ENCODE results near the gene HNF1B. TPM values are rescaled to one million over a fixed set of nuclear protein-coding genes. Genes with fewer than 3 reads are reported as not detected.
A peak's percentile ranks its signal among the peaks of the same experiment; 100 is the strongest.
"Not testable (repeated sequence)": the region's sequence is repeated elsewhere in the genome, so short reads cannot be mapped to it uniquely, and the experiment has no call there.

HNF1B gene
- total and polyA plus RNA-seq, 4 experiments from 2014 or later: not detected

- CTCF ChIA-PET (ENCODE audit: partially characterized antibody): interaction anchor here (1.0 kb wide), 1 partner anchor 17 kb away, joined by 3 read pairs; no protein-coding TSS in a partner anchor
- no peaks in the 10 kb centered on the region for H3K27me3 ChIP-seq (ENCODE audit: insufficient read depth, low read length)
- no peak for DNase-seq
- Mint-ChIP-seq H3K4me3 (no peak overlapping the region), H3K9me3 (no peaks in the 10 kb centered on the region), H3K27me3 (peaks cover 26 to 27% of the 10 kb centered on the region in 2 donors), H3K36me3 (no peaks in the 10 kb centered on the region), H3K27ac (no peak overlapping the region), H3K4me1 (peaks cover 0 to 4% (median 0%) of the 10 kb centered on the region in 4 donors)
- POLR2A ChIA-PET (ENCODE audit: partially characterized antibody): no interaction called here
- H3K27ac ChIP-seq (ENCODE audit: low read depth, low read length): no peak overlapping the region
- H3K4me3 ChIP-seq (ENCODE audit: low read length in 2 of 2): no peak overlapping the region
- no peaks in the 10 kb centered on the region for H3K36me3 ChIP-seq (ENCODE audit: insufficient read depth, low read length)
- no peaks in the 10 kb centered on the region for H3K9me3 ChIP-seq (ENCODE audit: control insufficient read depth in 1 of 2, low read length in 2 of 2)
- intact Hi-C loops (cut with micrococcal nuclease): no loop called here
- H3K4me1 ChIP-seq (ENCODE audit: insufficient read depth, low read length): no peaks in the 10 kb centered on the region
Observed at GRCh38 chr17:37787055-37787757, 42.3 kb upstream of the HNF1B start.

GRCh38 chr17:37786481-37786880 is 41.6 kb upstream of the HNF1B start:
- DNase-seq: no peak
- Mint-ChIP-seq H3K27me3 (peaks cover 22 to 26% of the 10 kb centered on the region in 2 donors), H3K9me3 (no peaks in the 10 kb centered on the region), H3K4me3 (no peak overlapping the region), H3K27ac (peak overlapping the region in 1 of 7 donors; percentile 69), H3K36me3 (no peaks in the 10 kb centered on the region), H3K4me1 (peaks cover 0 to 4% (median 0%) of the 10 kb centered on the region in 4 donors)
- no peaks in the 10 kb centered on the region for H3K9me3 ChIP-seq (ENCODE audit: control insufficient read depth in 1 of 2, low read length in 2 of 2)
- intact Hi-C loops (cut with micrococcal nuclease): no loop called here
- H3K36me3 ChIP-seq (ENCODE audit: insufficient read depth, low read length): no peaks in the 10 kb centered on the region
- no peaks in the 10 kb centered on the region for H3K27me3 ChIP-seq (ENCODE audit: insufficient read depth, low read length)
- H3K27ac ChIP-seq (ENCODE audit: low read depth, low read length): no peak overlapping the region
- no peaks in the 10 kb centered on the region for H3K4me1 ChIP-seq (ENCODE audit: insufficient read depth, low read length)
- POLR2A ChIA-PET (ENCODE audit: partially characterized antibody): no interaction called here
- no peak overlapping the region for H3K4me3 ChIP-seq (ENCODE audit: low read length in 2 of 2)
- CTCF ChIA-PET (ENCODE audit: partially characterized antibody): no interaction called here

- H3K27ac ChIP-seq (ENCODE audit: low read depth, low read length); H3K4me3 Mint-ChIP-seq; H3K36me3 ChIP-seq (ENCODE audit: insufficient read depth, low read length); H3K4me3 ChIP-seq (ENCODE audit: low read length in 2 of 2); CTCF ChIA-PET (ENCODE audit: partially characterized antibody); H3K4me1 Mint-ChIP-seq; POLR2A ChIA-PET (ENCODE audit: partially characterized antibody); H3K27me3 ChIP-seq (ENCODE audit: insufficient read depth, low read length); DNase-seq; H3K4me1 ChIP-seq (ENCODE audit: insufficient read depth, low read length); H3K9me3 Mint-ChIP-seq; H3K9me3 ChIP-seq (ENCODE audit: control insufficient read depth in 1 of 2, low read length in 2 of 2); intact Hi-C loops (cut with micrococcal nuclease); H3K27ac Mint-ChIP-seq; H3K36me3 Mint-ChIP-seq: not testable (repeated sequence)
- peaks cover 7 to 13% of the 10 kb centered on the region in 2 donors for H3K27me3 Mint-ChIP-seq
Observed at GRCh38 chr17:37782460-37782859, 37.6 kb upstream of the HNF1B start.

DNA sequence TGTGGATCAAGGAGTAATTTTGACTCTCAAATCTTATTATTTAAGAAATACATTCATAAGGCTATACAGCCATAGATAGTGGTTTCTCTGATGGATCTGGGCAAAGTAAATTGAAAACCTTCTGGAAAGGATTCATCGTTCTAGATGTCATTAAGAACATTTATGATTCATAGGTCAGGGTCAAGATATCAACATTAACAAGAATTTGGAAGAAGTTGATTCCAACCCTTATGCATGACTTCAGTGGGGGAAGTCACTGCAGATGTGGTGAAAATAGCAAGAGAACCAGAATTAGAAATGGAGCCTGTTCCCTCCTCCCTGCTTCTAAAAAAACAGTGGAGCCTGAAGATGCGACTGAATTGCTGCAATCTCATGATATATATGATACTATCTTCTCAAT is 36.6 kb upstream of the HNF1B start:
- H3K4me1 ChIP-seq (ENCODE audit: insufficient read depth, low read length): no peaks in the 10 kb centered on the region
- Mint-ChIP-seq H3K27me3 (peaks cover 6 to 8% of the 10 kb centered on the region in 2 donors), H3K4me1 (no peaks in the 10 kb centered on the region), H3K36me3 (no peaks in the 10 kb centered on the region), H3K27ac (no peak overlapping the region), H3K9me3 (no peaks in the 10 kb centered on the region), H3K4me3 (no peak overlapping the region)
- H3K9me3 ChIP-seq (ENCODE audit: control insufficient read depth in 1 of 2, low read length in 2 of 2): no peaks in the 10 kb centered on the region
- no peaks in the 10 kb centered on the region for H3K36me3 ChIP-seq (ENCODE audit: insufficient read depth, low read length)
- no peak overlapping the region for H3K4me3 ChIP-seq (ENCODE audit: low read length in 2 of 2)
- ChIA-PET CTCF (ENCODE audit: partially characterized antibody) (no interaction called here), POLR2A (ENCODE audit: partially characterized antibody) (no interaction called here)
- no peaks in the 10 kb centered on the region for H3K27me3 ChIP-seq (ENCODE audit: insufficient read depth, low read length)
- no peak overlapping the region for H3K27ac ChIP-seq (ENCODE audit: low read depth, low read length)
- intact Hi-C loops (cut with micrococcal nuclease): no loop called here
- DNase-seq: no peak

GRCh38 chr17:37779554-37779953 is 34.7 kb upstream of the HNF1B start:
- DNase-seq: no peak
- Histone ChIP-seq H3K36me3 (ENCODE audit: insufficient read depth, low read length) (no peaks in the 10 kb centered on the region), H3K27ac (ENCODE audit: low read depth, low read length) (no peak overlapping the region), H3K4me3 (ENCODE audit: low read length in 2 of 2) (no peak overlapping the region), H3K4me1 (ENCODE audit: insufficient read depth, low read length) (peaks cover 3% of the 10 kb centered on the region), H3K27me3 (ENCODE audit: insufficient read depth, low read length) (no peaks in the 10 kb centered on the region), H3K9me3 (ENCODE audit: control insufficient read depth in 1 of 2, low read length in 2 of 2) (no peaks in the 10 kb centered on the region)
- Mint-ChIP-seq H3K27me3 (peaks cover 4 to 7% of the 10 kb centered on the region in 2 donors), H3K4me1 (peaks cover 1 to 3% (median 2%) of the 10 kb centered on the region in 4 donors), H3K4me3 (no peak overlapping the region), H3K36me3 (no peaks in the 10 kb centered on the region), H3K9me3 (no peaks in the 10 kb centered on the region), H3K27ac (no peak overlapping the region)
- intact Hi-C loops (cut with micrococcal nuclease): no loop called here
- CTCF ChIA-PET (ENCODE audit: partially characterized antibody): interaction anchor here (1.1 kb wide), 1 partner anchor 12 kb away, joined by 3 read pairs; no protein-coding TSS in a partner anchor
- POLR2A ChIA-PET (ENCODE audit: partially characterized antibody): no interaction called here

DNA sequence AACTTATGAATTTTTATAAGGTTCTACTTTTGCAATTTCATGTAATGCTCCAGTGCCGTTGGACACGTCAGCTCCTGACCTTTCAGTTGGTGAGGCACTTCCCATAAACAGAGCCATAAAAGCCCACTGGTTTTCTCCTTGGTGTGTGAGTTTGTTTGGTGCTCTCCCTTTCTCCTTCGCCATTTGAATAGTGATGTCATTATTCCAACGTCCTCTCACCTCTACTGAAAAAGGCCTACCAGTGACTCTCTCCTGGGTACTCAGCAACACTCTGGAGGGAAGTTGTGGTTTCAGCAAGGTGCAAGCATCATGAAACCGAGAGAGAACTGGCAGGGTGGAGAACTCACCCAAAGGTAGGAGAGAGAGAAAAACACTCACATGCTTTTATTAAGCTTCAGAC is 29.6 kb upstream of the HNF1B start:
- Mint-ChIP-seq H3K9me3 (no peaks in the 10 kb centered on the region), H3K27me3 (no peaks in the 10 kb centered on the region), H3K27ac (peak overlapping the region in 2 of 7 donors; percentile 9 to 57), H3K4me3 (no peak overlapping the region), H3K4me1 (peaks cover 3 to 10% (median 7%) of the 10 kb centered on the region in 4 donors), H3K36me3 (no peaks in the 10 kb centered on the region)
- DNase-seq: peak in 2 of 5 donors; percentile 10
- intact Hi-C loops (cut with micrococcal nuclease): no loop called here
- POLR2A ChIA-PET (ENCODE audit: partially characterized antibody): no interaction called here
- Histone ChIP-seq H3K27me3 (ENCODE audit: insufficient read depth, low read length) (no peaks in the 10 kb centered on the region), H3K4me1 (ENCODE audit: insufficient read depth, low read length) (peaks cover 8% of the 10 kb centered on the region), H3K9me3 (ENCODE audit: control insufficient read depth in 1 of 2, low read length in 2 of 2) (no peaks in the 10 kb centered on the region), H3K27ac (ENCODE audit: low read depth, low read length) (no peak overlapping the region), H3K4me3 (ENCODE audit: low read length in 2 of 2) (no peak overlapping the region), H3K36me3 (ENCODE audit: insufficient read depth, low read length) (no peaks in the 10 kb centered on the region)
- CTCF ChIA-PET (ENCODE audit: partially characterized antibody): no interaction called here

- no peak overlapping the region for H3K4me3 Mint-ChIP-seq
- no peaks in the 10 kb centered on the region for H3K27me3 ChIP-seq (ENCODE audit: insufficient read depth, low read length)
- H3K9me3 ChIP-seq (ENCODE audit: control insufficient read depth in 1 of 2, low read length in 2 of 2): no peaks in the 10 kb centered on the region
- peaks cover 3 to 10% (median 7%) of the 10 kb centered on the region in 4 donors for H3K4me1 Mint-ChIP-seq
- no peak overlapping the region for H3K4me3 ChIP-seq (ENCODE audit: low read length in 2 of 2)
- ChIA-PET POLR2A (ENCODE audit: partially characterized antibody) (no interaction called here), CTCF (ENCODE audit: partially characterized antibody) (no interaction called here)
- H3K27me3 Mint-ChIP-seq: no peaks in the 10 kb centered on the region
- H3K36me3 ChIP-seq (ENCODE audit: insufficient read depth, low read length): no peaks in the 10 kb centered on the region
- H3K27ac Mint-ChIP-seq: no peak overlapping the region
- H3K4me1 ChIP-seq (ENCODE audit: insufficient read depth, low read length): peaks cover 8% of the 10 kb centered on the region
- no peak for DNase-seq
- H3K27ac ChIP-seq (ENCODE audit: low read depth, low read length): no peak overlapping the region
- no peaks in the 10 kb centered on the region for H3K36me3 Mint-ChIP-seq
- intact Hi-C loops (cut with micrococcal nuclease): no loop called here
- no peaks in the 10 kb centered on the region for H3K9me3 Mint-ChIP-seq
Observed at GRCh38 chr17:37772982-37773381, 28.1 kb upstream of the HNF1B start.

Data from CD4-positive, alpha-beta memory T cell (primary cell).